IMR-90 (cell line): ENCODE measurements around the gene ANKMY1. TPM values are rescaled to one million over a fixed set of nuclear protein-coding genes. Genes with fewer than 3 reads are reported as not detected.

ENCODE experiments used
- ATAC-seq: fragments of 200-7000 bp; cut with Tn5 transposase; 2 replicates; pipeline ENCODE4 v1.9.1; 2020; ENCODE audit warnings: low read depth, mild to moderate bottlenecking, moderate library complexity
- BruUV-seq: library from RNA; stranded (reverse); fragments of 400-500 nt; replicated peaks from 2 replicates; lab custom pipeline; 2021; lab: Mats Ljungman, UMichigan
- CTCF ChIA-PET: fragments of 300-600 bp; formaldehyde crosslinking; extraction: SDS; loops from one replicate; lab custom pipeline; 2021; ENCODE audit warnings: antibody characterized with exemption; lab: Yijun Ruan, JAX
- POLR2A ChIA-PET: fragments of 300-600 bp; sonication (Branson Sonifier 250); formaldehyde crosslinking; loops from one replicate; lab custom pipeline; 2022; ENCODE audit warnings: antibody characterized with exemption; ENCODE audit not compliant: unreplicated experiment; lab: Charles Lee
- DNase-seq: peaks from one replicate; pipeline ENCODE4 v3.0.0; 2013
- H2AFZ ChIP-seq: replicated peaks from 2 replicates; pipeline ENCODE3; 2013; ENCODE audit warnings: low read length, mild to moderate bottlenecking; ENCODE audit not compliant: poor library complexity
- H2AK5ac ChIP-seq: 2 replicates; pipeline ENCODE4 v1.6.1; 2013; ENCODE audit warnings: low read depth, low read length, inconsistent platforms
- H2AK9ac ChIP-seq: replicated peaks from 2 replicates; pipeline ENCODE3; 2013; ENCODE audit warnings: mild to moderate bottlenecking, low read depth, low read length, moderate library complexity; ENCODE audit not compliant: poor library complexity
- H2BK120ac ChIP-seq: 2 replicates; pipeline ENCODE4 v1.6.1; 2013; ENCODE audit warnings: low read depth, low read length, inconsistent platforms
- H2BK15ac ChIP-seq: 3 replicates; pipeline ENCODE4 v1.6.1; 2013; ENCODE audit warnings: low read depth, low read length, inconsistent platforms
- H2BK20ac ChIP-seq: 2 replicates; pipeline ENCODE4 v1.6.1; 2013; ENCODE audit warnings: low read depth, mild to moderate bottlenecking, inconsistent platforms, low read length, moderate library complexity
- H2BK5ac ChIP-seq: 2 replicates; pipeline ENCODE4 v1.6.1; 2013; ENCODE audit warnings: mild to moderate bottlenecking, low read depth, low read length, inconsistent platforms; ENCODE audit not compliant: poor library complexity, severe bottlenecking
- H3K14ac ChIP-seq: replicated peaks from 2 replicates; pipeline ENCODE4 v1.6.1; 2013; ENCODE audit warnings: low read depth, low read length, inconsistent platforms
- H3K18ac ChIP-seq: 2 replicates; pipeline ENCODE4 v1.6.1; 2013; ENCODE audit warnings: low read depth, low read length, control low read depth
- H3K23ac ChIP-seq: 2 replicates; pipeline ENCODE4 v1.6.1; 2013; ENCODE audit warnings: low read depth, low read length, inconsistent platforms
- H3K27ac ChIP-seq: 2 replicates; pipeline ENCODE4 v1.5.1; 2013; ENCODE audit warnings: mild to moderate bottlenecking, control low read depth, low read length; ENCODE audit not compliant: insufficient read depth
- H3K27me3 ChIP-seq: 2 replicates; pipeline ENCODE4 v1.6.1; 2013; ENCODE audit warnings: low read length; ENCODE audit not compliant: control insufficient read depth, insufficient read depth
- H3K36me3 ChIP-seq: 2 replicates; pipeline ENCODE4 v1.6.1; 2013; ENCODE audit warnings: low read length, mixed read lengths; ENCODE audit not compliant: control insufficient read depth, insufficient read depth
- H3K4ac ChIP-seq: 2 replicates; pipeline ENCODE4 v1.6.1; 2013; ENCODE audit warnings: low read depth, low read length, inconsistent platforms
- H3K4me1 ChIP-seq: 2 replicates; pipeline ENCODE4 v1.6.1; 2013; ENCODE audit warnings: low read length, mixed read lengths; ENCODE audit not compliant: control insufficient read depth, insufficient read depth
- H3K4me2 ChIP-seq: 2 replicates; pipeline ENCODE4 v1.6.1; 2013; ENCODE audit warnings: low read depth, mild to moderate bottlenecking, control low read depth, low read length, moderate library complexity
- H3K4me3 ChIP-seq: 2 replicates; pipeline ENCODE4 v1.5.1; 2013; ENCODE audit warnings: low read depth, mild to moderate bottlenecking, control low read depth, low read length, moderate library complexity; ENCODE audit not compliant: insufficient read depth
- H3K56ac ChIP-seq: 2 replicates; pipeline ENCODE4 v1.6.1; 2013; ENCODE audit warnings: low read length, inconsistent platforms; ENCODE audit not compliant: insufficient read depth; ENCODE audit errors: extremely low read depth
- H3K79me1 ChIP-seq, 2 experiments: 2 replicates each; pipeline ENCODE4 v1.6.1; 2013; ENCODE audit warnings: low read length in 2 of 2, inconsistent platforms in 1 of 2, low read depth in 1 of 2
- H3K9ac ChIP-seq: 2 replicates; pipeline ENCODE4 v1.6.1; 2013; ENCODE audit warnings: low read depth, low read length, control low read depth
- H3K9me1 ChIP-seq: 2 replicates; pipeline ENCODE4 v1.6.1; 2013; ENCODE audit warnings: low read length, inconsistent platforms; ENCODE audit not compliant: insufficient read depth
- H3K9me3 ChIP-seq: 2 replicates; pipeline ENCODE4 v1.6.1; 2013; ENCODE audit warnings: low read length; ENCODE audit not compliant: control insufficient read depth, insufficient read depth
- H4K20me1 ChIP-seq: 2 replicates; pipeline ENCODE4 v1.6.1; 2013; ENCODE audit warnings: low read length, inconsistent platforms; ENCODE audit not compliant: insufficient read depth
- H4K5ac ChIP-seq: 2 replicates; pipeline ENCODE4 v1.6.1; 2013; ENCODE audit warnings: mild to moderate bottlenecking, low read depth, low read length, control low read depth
- H4K8ac ChIP-seq, 2 experiments: 2 replicates each; pipeline ENCODE4 v1.6.1; 2013; ENCODE audit warnings: low read depth in 2 of 2, low read length in 2 of 2, control low read depth in 1 of 2, inconsistent platforms in 1 of 2
- H4K91ac ChIP-seq: 2 replicates; pipeline ENCODE4 v1.6.1; 2013; ENCODE audit warnings: low read depth, low read length, inconsistent platforms; ENCODE audit not compliant: insufficient read depth
- BHLHE40 ChIP-seq: fragments of 150-350 bp; IDR thresholded peaks from 2 replicates; pipeline ENCODE4 v1.6.1; 2016; ENCODE audit warnings: mild to moderate bottlenecking, low read depth, low read length
- CEBPB ChIP-seq: IDR thresholded peaks from 2 replicates; pipeline ENCODE4 v1.6.1; 2012; ENCODE audit warnings: low read depth, low read length, improper control_type of control experiment
- CTCF ChIP-seq: conservative IDR thresholded peaks from 2 replicates; pipeline ENCODE4 v1.5.1; 2012; ENCODE audit warnings: mild to moderate bottlenecking, low read depth, low read length, improper control_type of control experiment
- FOS ChIP-seq: fragments of 150-350 bp; IDR thresholded peaks from 2 replicates; pipeline ENCODE4 v1.6.1; 2016; ENCODE audit warnings: low read depth, low read length
- MAFK ChIP-seq: IDR thresholded peaks from 2 replicates; pipeline ENCODE4 v1.6.1; 2012; ENCODE audit warnings: low read depth, low read length, improper control_type of control experiment
- MAZ ChIP-seq: IDR thresholded peaks from 2 replicates; pipeline ENCODE4 v1.6.1; 2012; ENCODE audit warnings: low read depth, mild to moderate bottlenecking, low read length, improper control_type of control experiment, moderate library complexity, borderline replicate concordance
- NFE2L2 ChIP-seq: fragments of 150-350 bp; IDR thresholded peaks from 2 replicates; pipeline ENCODE4 v1.6.1; 2016; ENCODE audit warnings: low read depth, mild to moderate bottlenecking, low read length
- POLR2A ChIP-seq: IDR thresholded peaks from 2 replicates; pipeline ENCODE4 v1.6.1; 2012; ENCODE audit warnings: mild to moderate bottlenecking, low read depth, low read length
- RFX5 ChIP-seq: IDR thresholded peaks from 2 replicates; pipeline ENCODE4 v1.8.0; 2012; ENCODE audit warnings: low read depth, mild to moderate bottlenecking, low read length, moderate library complexity
- SMC3 ChIP-seq: fragments of 150-350 bp; IDR thresholded peaks from 2 replicates; pipeline ENCODE4 v1.6.1; 2016; ENCODE audit warnings: low read depth, mild to moderate bottlenecking, antibody characterized with exemption, low read length, moderate library complexity
- WGBS, 2 experiments: methylation state at CpG; one replicate each; pipeline versions ENCODE4 v1.1.5 to v1.1.7; 2013; ENCODE audit warnings: missing lambda C conversion rate in 2 of 2; ENCODE audit not compliant: insufficient read length in 1 of 2; ENCODE audit errors: extremely low coverage in 2 of 2; 5-methylcytosine and 5-hydroxymethylcytosine counted together
- dilution Hi-C: fragments of 300-500 bp; cut with HindIII; formaldehyde crosslinking; loops from one replicate; pipeline ENCODE4 v1.14.3; 2018; ENCODE audit warnings: low sequenced_read_pairs; ENCODE audit not compliant: unreplicated experiment
- in situ Hi-C: fragments of 300-500 bp; cut with MboI; formaldehyde crosslinking; loops from 3 replicates; pipeline ENCODE4 v1.14.3; 2019; ENCODE audit warnings: low sequenced_read_pairs, inconsistent platforms, mixed read lengths
- intact Hi-C: fragments of 100-400 bp; cut with micrococcal nuclease; formaldehyde crosslinking; loops from 2 replicates; pipeline ENCODE4 v1.10.0; 2022
- polyA plus RNA-seq, 3 experiments: library from polyadenylated mRNA; depleted of rRNA; stranded (reverse); fragments of >200 nt; gene quantifications; 2 replicates each; pipeline ENCODE4 v1.2.3, GENCODE V29; 2012; ENCODE audit warnings: low replicate concordance in 1 of 3
- total RNA-seq: library from RNA; depleted of rRNA; stranded (reverse); fragments of >200 nt; gene quantifications from 2 replicates; pipeline ENCODE4 v1.2.3, GENCODE V29; 2012
- TF ChIP-seq, protein P1 (sequence below): fragments of 150-350 bp; IDR thresholded peaks from 2 replicates; pipeline ENCODE4 v1.6.1; 2016; ENCODE audit warnings: low read depth, mild to moderate bottlenecking, low read length, moderate library complexity, borderline replicate concordance

Gene ANKMY1
- total and polyA plus RNA-seq, 2 of the 4 experiments (the other 2 are of a cell fraction) = 2.9 to 5.5 TPM

DNA sequence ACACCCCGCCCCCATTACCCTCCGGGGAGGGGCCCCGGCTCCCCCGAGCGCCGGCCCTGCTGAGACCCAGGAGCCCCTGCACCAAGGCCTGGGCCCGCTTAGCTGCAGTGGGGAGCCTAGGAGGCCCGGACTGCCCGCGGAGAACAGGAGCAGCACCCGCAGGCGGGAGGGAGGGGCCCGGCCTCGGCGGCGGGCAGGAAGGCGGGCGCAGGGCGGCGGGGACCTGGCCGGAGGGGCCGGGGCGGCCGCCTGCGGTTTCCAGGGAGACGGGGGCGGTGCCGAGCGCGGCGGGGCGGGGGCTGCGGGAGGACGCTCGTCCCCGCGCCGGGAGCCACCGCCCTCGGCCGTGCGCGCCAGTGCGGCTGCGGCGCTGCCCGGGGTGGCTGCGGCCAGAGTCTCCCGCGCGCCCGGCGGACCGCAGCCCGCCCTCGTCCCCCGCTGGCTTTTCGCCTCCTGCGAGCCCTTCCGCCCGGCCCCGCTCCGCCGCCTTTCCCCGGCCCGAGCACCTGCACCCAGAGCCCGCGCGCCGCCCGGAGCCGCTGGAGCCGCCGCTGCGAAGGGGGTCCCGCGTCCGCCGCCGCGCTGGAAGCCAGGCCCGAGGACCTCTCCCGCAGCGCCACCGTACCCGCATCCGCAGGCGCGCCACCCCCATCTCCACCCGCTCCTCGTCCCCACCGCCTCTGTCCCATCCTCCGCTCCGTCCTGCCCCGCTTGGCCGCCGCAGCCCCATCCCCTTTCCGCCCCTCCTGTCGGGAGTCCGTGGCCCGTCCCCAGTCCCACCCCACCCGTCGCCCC is 105.1 kb downstream of the ANKMY1 start (continued):
- no peak for TF ChIP-seq NFE2L2
- TF ChIP-seq CEBPB = no peak

DNA sequence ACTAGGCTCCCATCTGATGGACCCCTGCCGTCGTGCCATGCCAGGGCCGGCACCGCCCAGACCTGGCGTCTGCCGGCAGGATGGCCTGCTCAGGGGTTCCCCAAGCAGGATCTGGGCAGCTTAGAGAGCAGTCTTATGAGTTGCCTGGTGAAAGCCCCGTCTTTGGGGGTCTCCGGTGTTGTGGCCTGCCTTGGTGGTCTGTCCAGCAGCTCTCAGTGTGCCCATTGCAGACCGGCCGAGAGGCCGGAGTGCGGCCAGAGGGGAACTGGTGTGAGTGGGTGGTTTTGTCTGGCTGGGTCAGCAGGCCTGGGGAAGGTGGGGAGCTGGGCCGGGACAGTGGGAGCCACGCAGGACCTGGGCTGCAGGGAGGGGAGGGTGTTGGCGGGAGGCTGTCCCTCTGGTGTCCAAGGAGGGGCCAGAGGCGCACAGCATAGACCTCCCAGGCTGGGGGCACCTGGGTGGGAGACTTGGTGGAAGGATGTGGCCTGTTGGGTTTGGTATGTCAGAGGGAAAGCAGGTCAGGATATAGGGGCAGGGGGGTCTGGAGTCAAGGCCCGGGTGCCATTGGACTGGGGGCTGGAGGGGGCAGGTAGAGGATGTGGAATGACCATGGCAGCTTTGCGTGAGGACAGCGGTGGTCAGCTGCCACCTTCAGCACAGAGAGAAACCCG is 105.9 kb downstream of the ANKMY1 start:
- no peaks in the 10 kb centered on the region for H3K9me3 ChIP-seq
- H3K27ac ChIP-seq = no peak overlapping the region; the same call in 1 of the 2 replicates
- no peak overlapping the region for H4K8ac ChIP-seq
- no peak for TF ChIP-seq FOS
- no peak for TF ChIP-seq CTCF
- no peak for TF ChIP-seq CEBPB
- TF ChIP-seq MAZ = no peak
- TF ChIP-seq, protein P1, sequence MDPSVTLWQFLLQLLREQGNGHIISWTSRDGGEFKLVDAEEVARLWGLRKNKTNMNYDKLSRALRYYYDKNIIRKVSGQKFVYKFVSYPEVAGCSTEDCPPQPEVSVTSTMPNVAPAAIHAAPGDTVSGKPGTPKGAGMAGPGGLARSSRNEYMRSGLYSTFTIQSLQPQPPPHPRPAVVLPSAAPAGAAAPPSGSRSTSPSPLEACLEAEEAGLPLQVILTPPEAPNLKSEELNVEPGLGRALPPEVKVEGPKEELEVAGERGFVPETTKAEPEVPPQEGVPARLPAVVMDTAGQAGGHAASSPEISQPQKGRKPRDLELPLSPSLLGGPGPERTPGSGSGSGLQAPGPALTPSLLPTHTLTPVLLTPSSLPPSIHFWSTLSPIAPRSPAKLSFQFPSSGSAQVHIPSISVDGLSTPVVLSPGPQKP = no peak
- no peak for TF ChIP-seq POLR2A
- no peak for TF ChIP-seq MAFK
- TF ChIP-seq BHLHE40 = no peak
- no peak for TF ChIP-seq RFX5
- TF ChIP-seq SMC3 = no peak
- in situ Hi-C loops (no loop called here), intact Hi-C loops (no loop called here), dilution Hi-C loops (no loop called here)
- H3K9ac ChIP-seq = no peak overlapping the region
- H4K5ac ChIP-seq = no peak overlapping the region
- H4K20me1 ChIP-seq = peaks cover 83% of the 10 kb centered on the region
- H3K23ac ChIP-seq = no peak overlapping the region
- no peak overlapping the region for H3K56ac ChIP-seq
- H2BK20ac ChIP-seq = no peak overlapping the region
- no peak overlapping the region; the same call in 2 of the 3 replicates for H2BK15ac ChIP-seq
- H3K18ac ChIP-seq = no peak overlapping the region
- POLR2A ChIA-PET = no interaction called here
- ATAC-seq (no peak), DNase-seq (no peak)
- H4K91ac ChIP-seq = no peak overlapping the region
- CTCF ChIA-PET = no interaction called here
- peaks cover 22 to 75% of the 10 kb centered on the region in 2 experiments for H3K79me1 ChIP-seq
- no peak overlapping the region for H3K14ac ChIP-seq
- H2BK5ac ChIP-seq = no peak overlapping the region
- 77% methylated on average over 8 of the region's 20 CpGs; no CpG with 5 or more reads in 1 of the 2 experiments for WGBS, 2 experiments
- peak overlapping the region; percentile 80 for H2AFZ ChIP-seq
- H2AK9ac ChIP-seq = peak overlapping the region; percentile 85
- 0 out of 2 replicates have a peak, but pooled peaks cover 6% of the 10 kb centered on the region for H3K9me1 ChIP-seq
- H2AK5ac ChIP-seq = peak overlapping the region; percentile 67; the same call in 1 of the 2 replicates
- peak overlapping the region; percentile 62; the same call in 1 of the 2 replicates for H3K4me3 ChIP-seq
- H3K4me1 ChIP-seq = peaks cover 25% of the 10 kb centered on the region
- H3K27me3 ChIP-seq = no peaks in the 10 kb centered on the region
- no TSS peak for BruUV-seq
- H3K4me2 ChIP-seq = peak overlapping the region; percentile 16
- H3K36me3 ChIP-seq = no peaks in the 10 kb centered on the region
- H2BK120ac ChIP-seq = no peak overlapping the region
- no peak overlapping the region for H3K4ac ChIP-seq
